CD4-positive, alpha-beta T cell (primary cell): ENCODE measurements around the gene S100A7. TPM values are rescaled to one million over a fixed set of nuclear protein-coding genes. Genes with fewer than 3 reads are reported as not detected.

Experiments
- ATAC-seq: fragments of 200-7000 bp; cut with Tn5 transposase; one replicate; pipeline ENCODE4 v1.10.0; 2022; ENCODE audit warnings: mild to moderate bottlenecking; ENCODE audit not compliant: poor library complexity
- CTCF ChIA-PET: fragments of 350-600 bp; sonication (Branson Sonifier 250); formaldehyde crosslinking; loops from one replicate; lab custom pipeline; 2021; ENCODE audit warnings: antibody characterized with exemption, inconsistent platforms; lab: Charles Lee
- POLR2A ChIA-PET: fragments of 350-600 bp; sonication (Branson Sonifier 250); formaldehyde crosslinking; loops from one replicate; lab custom pipeline; 2021; ENCODE audit warnings: antibody characterized with exemption, inconsistent platforms; lab: Charles Lee
- DNase-seq, 14 experiments: peaks; one replicate each; pipeline ENCODE4 v3.0.0-alpha.2; 2013 to 2020; ENCODE audit warnings: mixed read lengths in 2 of 14
- H3K27ac ChIP-seq, 2 donors: one replicate each; pipeline versions ENCODE4 v1.5.1 to v1.7.0; 2013; ENCODE audit warnings: low read length in 2 of 2, low read depth in 1 of 2, mild to moderate bottlenecking in 1 of 2
- H3K27me3 ChIP-seq, 2 experiments: 1 replicate in 1 of 2; 2 replicates in 1 of 2; pipeline versions ENCODE4 v1.6.1 to v1.7.0; 2013; ENCODE audit warnings: low read length in 2 of 2, control low read depth in 1 of 2, mild to moderate bottlenecking in 1 of 2, moderate library complexity in 1 of 2; ENCODE audit not compliant: insufficient read depth in 2 of 2, control insufficient read depth in 1 of 2
- H3K36me3 ChIP-seq: one replicate; pipeline ENCODE4 v1.6.1; 2013; ENCODE audit warnings: low read length, control low read depth; ENCODE audit not compliant: insufficient read depth
- H3K4me1 ChIP-seq: one replicate; pipeline ENCODE4 v1.6.1; 2013; ENCODE audit warnings: low read length, control low read depth; ENCODE audit not compliant: insufficient read depth
- H3K4me3 ChIP-seq: one replicate; pipeline ENCODE4 v1.5.1; 2013; ENCODE audit warnings: mild to moderate bottlenecking, low read length, moderate library complexity
- H3K9me3 ChIP-seq, 2 experiments: 1 replicate in 1 of 2; 2 replicates in 1 of 2; pipeline versions ENCODE4 v1.6.1 to v1.7.0; 2013; ENCODE audit warnings: low read length in 2 of 2, mild to moderate bottlenecking in 2 of 2, control low read depth in 1 of 2, moderate library complexity in 1 of 2; ENCODE audit not compliant: control insufficient read depth in 1 of 2, insufficient read depth in 1 of 2
- H3K27ac Mint-ChIP-seq: one replicate; pipeline ENCODE4 v1.8.0; 2020; ENCODE audit warnings: mixed read lengths
- H3K27me3 Mint-ChIP-seq: one replicate; pipeline ENCODE4 v1.8.0; 2021; ENCODE audit warnings: mixed read lengths
- H3K36me3 Mint-ChIP-seq: one replicate; pipeline ENCODE4 v1.8.0; 2021; ENCODE audit warnings: low read depth, mixed read lengths
- H3K4me1 Mint-ChIP-seq: one replicate; pipeline ENCODE4 v1.8.0; 2021; ENCODE audit warnings: low read depth, mixed read lengths
- H3K4me3 Mint-ChIP-seq: one replicate; pipeline ENCODE4 v1.8.0; 2020; ENCODE audit warnings: mild to moderate bottlenecking, mixed read lengths
- H3K9me3 Mint-ChIP-seq: one replicate; pipeline ENCODE4 v1.8.0; 2020; ENCODE audit warnings: mixed read lengths
- intact Hi-C, 2 experiments: fragments of 100-400 bp; cut with DNase I in 1 of 2; cut with micrococcal nuclease in 1 of 2; formaldehyde crosslinking; loops; one replicate each; pipeline versions ENCODE4 v1.15.1 to v1.9.0; 2023 to 2025; cut with DNase I, micrococcal nuclease
- total RNA-seq, 174 experiments: library from RNA in 2 of 174; stranded (reverse) in 2 of 174; gene quantifications; one replicate each; pipeline ENCODE4 v1.2.3 and lab custom pipeline; 2021 to 2026
- TF ChIP-seq, protein P1 (sequence below): fragments of 200-600 bp; IDR thresholded peaks from one replicate; pipeline ENCODE4 v1.8.0; 2022; ENCODE audit warnings: antibody characterized with exemption, mild to moderate bottlenecking

Gene S100A7
- total RNA-seq, 2 experiments from 2014 or later = not detected

DNA sequence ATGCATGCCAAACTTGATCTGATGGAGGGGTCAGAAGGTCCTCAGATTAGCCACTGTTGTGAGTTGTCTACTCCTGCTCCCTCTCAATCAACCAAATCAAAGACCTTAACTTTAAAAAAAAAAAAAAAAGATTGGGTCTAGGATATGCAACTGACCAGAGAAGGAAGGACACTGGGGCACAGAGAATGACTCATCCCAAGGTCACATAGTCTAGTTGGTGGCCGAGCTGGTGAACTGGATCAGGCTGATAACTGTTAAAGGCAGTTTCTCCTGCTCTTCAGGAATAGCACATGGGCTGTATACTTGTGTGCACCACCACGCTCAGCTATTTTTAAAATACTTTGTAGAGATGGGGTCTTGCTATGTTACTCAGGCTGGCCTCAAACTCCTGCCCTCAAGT lies 14.8 kb upstream of the S100A7 start:
- DNase-seq (no peak), ATAC-seq (no peak)
- no peak overlapping the region for H3K4me3 Mint-ChIP-seq
- Histone ChIP-seq H3K4me3 (no peak overlapping the region), H3K4me1 (no peaks in the 10 kb centered on the region), H3K27me3 (peaks cover 4 to 7% of the 10 kb centered on the region in 2 experiments), H3K9me3 (peaks cover 13 to 20% of the 10 kb centered on the region in 2 experiments), H3K36me3 (no peaks in the 10 kb centered on the region), H3K27ac (no peak overlapping the region)
- intact Hi-C loops = no loop called here
- peaks cover 5% of the 10 kb centered on the region for H3K36me3 Mint-ChIP-seq
- H3K9me3 Mint-ChIP-seq = peaks cover 15% of the 10 kb centered on the region
- TF ChIP-seq, protein P1, sequence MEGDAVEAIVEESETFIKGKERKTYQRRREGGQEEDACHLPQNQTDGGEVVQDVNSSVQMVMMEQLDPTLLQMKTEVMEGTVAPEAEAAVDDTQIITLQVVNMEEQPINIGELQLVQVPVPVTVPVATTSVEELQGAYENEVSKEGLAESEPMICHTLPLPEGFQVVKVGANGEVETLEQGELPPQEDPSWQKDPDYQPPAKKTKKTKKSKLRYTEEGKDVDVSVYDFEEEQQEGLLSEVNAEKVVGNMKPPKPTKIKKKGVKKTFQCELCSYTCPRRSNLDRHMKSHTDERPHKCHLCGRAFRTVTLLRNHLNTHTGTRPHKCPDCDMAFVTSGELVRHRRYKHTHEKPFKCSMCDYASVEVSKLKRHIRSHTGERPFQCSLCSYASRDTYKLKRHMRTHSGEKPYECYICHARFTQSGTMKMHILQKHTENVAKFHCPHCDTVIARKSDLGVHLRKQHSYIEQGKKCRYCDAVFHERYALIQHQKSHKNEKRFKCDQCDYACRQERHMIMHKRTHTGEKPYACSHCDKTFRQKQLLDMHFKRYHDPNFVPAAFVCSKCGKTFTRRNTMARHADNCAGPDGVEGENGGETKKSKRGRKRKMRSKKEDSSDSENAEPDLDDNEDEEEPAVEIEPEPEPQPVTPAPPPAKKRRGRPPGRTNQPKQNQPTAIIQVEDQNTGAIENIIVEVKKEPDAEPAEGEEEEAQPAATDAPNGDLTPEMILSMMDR = no peak
- POLR2A ChIA-PET = no interaction called here
- H3K27me3 Mint-ChIP-seq = peaks cover 40% of the 10 kb centered on the region
- no peaks in the 10 kb centered on the region for H3K4me1 Mint-ChIP-seq
- H3K27ac Mint-ChIP-seq = no peak overlapping the region
- CTCF ChIA-PET = no interaction called here

DNA sequence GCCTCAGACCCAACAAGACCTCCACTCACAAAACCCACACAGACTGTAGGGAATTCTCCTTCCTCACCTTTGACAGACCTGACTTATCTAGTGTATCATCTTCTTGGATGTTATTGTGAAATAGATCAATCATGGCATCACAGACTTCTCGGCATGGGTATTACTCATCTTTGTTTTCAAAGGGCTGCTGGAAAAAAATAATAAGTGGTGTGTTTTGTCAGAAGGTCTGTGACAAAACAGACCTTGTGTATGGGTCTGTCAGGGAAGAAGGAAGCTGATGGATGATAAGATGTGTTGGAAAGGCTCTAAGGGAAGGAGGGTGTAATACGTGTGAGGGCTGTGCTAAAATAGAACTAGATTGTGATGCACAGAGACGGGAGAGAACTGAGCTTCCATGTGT lies 13.9 kb upstream of the S100A7 start:
- no peak for DNase-seq
- Histone ChIP-seq H3K27me3 (peaks cover 4 to 15% of the 10 kb centered on the region in 2 experiments), H3K9me3 (peaks cover 13 to 20% of the 10 kb centered on the region in 2 experiments), H3K27ac (no peak overlapping the region), H3K4me3 (no peak overlapping the region), H3K36me3 (no peaks in the 10 kb centered on the region), H3K4me1 (no peaks in the 10 kb centered on the region)
- TF ChIP-seq, protein P1 = no peak
- ATAC-seq = no peak
- peaks cover 15% of the 10 kb centered on the region for H3K9me3 Mint-ChIP-seq
- H3K36me3 Mint-ChIP-seq = peaks cover 5% of the 10 kb centered on the region
- peaks cover 40% of the 10 kb centered on the region for H3K27me3 Mint-ChIP-seq
- intact Hi-C loops = no loop called here
- CTCF ChIA-PET = no interaction called here
- POLR2A ChIA-PET = no interaction called here
- no peak overlapping the region for H3K27ac Mint-ChIP-seq
- H3K4me3 Mint-ChIP-seq = no peak overlapping the region
- no peaks in the 10 kb centered on the region for H3K4me1 Mint-ChIP-seq

DNA sequence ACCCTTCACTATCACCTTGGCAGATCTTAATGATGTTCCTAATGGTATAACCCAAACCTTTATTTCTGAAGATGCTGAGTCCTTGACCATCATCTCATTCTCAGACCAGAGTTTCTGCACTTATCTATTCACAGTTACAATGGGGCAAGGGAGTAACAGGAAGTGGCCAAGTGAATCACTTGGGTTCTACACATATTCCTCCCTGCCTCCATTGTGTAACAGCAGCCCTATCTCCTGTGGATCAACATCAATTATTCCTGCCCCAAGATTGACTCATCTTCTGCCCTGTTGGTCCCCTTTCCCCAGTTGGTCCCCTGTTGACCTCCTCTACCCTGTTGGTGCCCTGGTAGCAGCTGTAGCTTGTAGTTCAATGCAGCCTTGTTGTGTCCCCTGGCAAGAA lies 10.3 kb upstream of the S100A7 start:
- DNase-seq (no peak), ATAC-seq (no peak)
- ChIA-PET CTCF (no interaction called here), POLR2A (no interaction called here)
- peaks cover 5% of the 10 kb centered on the region for H3K36me3 Mint-ChIP-seq
- no peak overlapping the region for H3K27ac Mint-ChIP-seq
- TF ChIP-seq, protein P1 = no peak
- intact Hi-C loops = no loop called here
- Histone ChIP-seq H3K36me3 (no peaks in the 10 kb centered on the region), H3K4me3 (no peak overlapping the region), H3K9me3 (peaks cover 10 to 20% of the 10 kb centered on the region in 2 experiments), H3K27me3 (peaks cover 0 to 16% of the 10 kb centered on the region in 2 experiments), H3K4me1 (peaks cover 3% of the 10 kb centered on the region), H3K27ac (no peak overlapping the region)
- H3K27me3 Mint-ChIP-seq = peaks cover 53% of the 10 kb centered on the region
- peaks cover 15% of the 10 kb centered on the region for H3K9me3 Mint-ChIP-seq
- H3K4me3 Mint-ChIP-seq = no peak overlapping the region
- H3K4me1 Mint-ChIP-seq = peaks cover 3% of the 10 kb centered on the region
